HT-29 (cell line): ENCODE results near the gene ST6GALNAC3. TPM values are rescaled to one million over a fixed set of nuclear protein-coding genes. Genes with fewer than 3 reads are reported as not detected.
"Not testable (repeated sequence)": the region's sequence is repeated elsewhere in the genome, so short reads cannot be mapped to it uniquely, and the experiment has no call there.

ENCODE experiments used
- DNase-seq: peaks from one replicate; pipeline ENCODE4 v3.0.0-alpha.2; 2015; ENCODE audit warnings: low spot score
- total RNA-seq: library from RNA; depleted of rRNA; stranded (reverse); fragments of >200 nt; shearing (Covaris generic); gene quantifications from 2 replicates; pipeline ENCODE4 v1.2.3, GENCODE V29; 2014

ST6GALNAC3 gene
- total RNA-seq, 1 experiment from 2014 or later = not detected

- no peak for DNase-seq
Measured at GRCh38 chr1:76337542-76338219, 263.1 kb downstream of the ST6GALNAC3 start.

- no peak for DNase-seq
Measured at GRCh38 chr1:76340056-76340455, 265.5 kb downstream of the ST6GALNAC3 start.

- not testable (repeated sequence) for DNase-seq
Measured at GRCh38 chr1:76341816-76342215, 267.3 kb downstream of the ST6GALNAC3 start.

GRCh38 chr1:76343356-76343755, 268.8 kb downstream of the ST6GALNAC3 start:
- no peak for DNase-seq

- no peak for DNase-seq
Measured at GRCh38 chr1:76351655-76352054, 277.1 kb downstream of the ST6GALNAC3 start.

- no peak for DNase-seq
Measured at GRCh38 chr1:76352741-76353435, 278.3 kb downstream of the ST6GALNAC3 start.

- DNase-seq = no peak
Measured at GRCh38 chr1:76354236-76354635, 279.7 kb downstream of the ST6GALNAC3 start.

GRCh38 chr1:76366726-76367125, 292.2 kb downstream of the ST6GALNAC3 start:
- DNase-seq = no peak

- no peak for DNase-seq
Measured at GRCh38 chr1:76371941-76372340, 297.4 kb downstream of the ST6GALNAC3 start.

- DNase-seq = no peak
Measured at GRCh38 chr1:76374086-76374485, 299.5 kb downstream of the ST6GALNAC3 start.

GRCh38 chr1:76377247-76377646, 302.7 kb downstream of the ST6GALNAC3 start:
- no peak for DNase-seq

GRCh38 chr1:76379506-76379905, 305.0 kb downstream of the ST6GALNAC3 start:
- no peak for DNase-seq

- DNase-seq = no peak
Measured at GRCh38 chr1:76381450-76382097, 307.0 kb downstream of the ST6GALNAC3 start.

GRCh38 chr1:76388261-76388660, 313.7 kb downstream of the ST6GALNAC3 start:
- no peak for DNase-seq

GRCh38 chr1:76390456-76390855, 315.9 kb downstream of the ST6GALNAC3 start:
- no peak for DNase-seq

GRCh38 chr1:76395059-76395458, 320.5 kb downstream of the ST6GALNAC3 start:
- no peak for DNase-seq

GRCh38 chr1:76402128-76402527, 327.6 kb downstream of the ST6GALNAC3 start:
- no peak for DNase-seq

- no peak for DNase-seq
Measured at GRCh38 chr1:76408303-76408702, 333.8 kb downstream of the ST6GALNAC3 start.

GRCh38 chr1:76410499-76410898, 336.0 kb downstream of the ST6GALNAC3 start:
- no peak for DNase-seq

- DNase-seq = no peak
Measured at GRCh38 chr1:76418531-76418930, 344.0 kb downstream of the ST6GALNAC3 start.

- no peak for DNase-seq
Measured at GRCh38 chr1:76419603-76420002, 345.1 kb downstream of the ST6GALNAC3 start.
